ENCODE data around the gene MYL5. TPM values are rescaled to one million over a fixed set of nuclear protein-coding genes. Genes with fewer than 3 reads are reported as not detected.

The MYL5 gene
- total and polyA plus RNA-seq, 2 of the 4 experiments (the other 2 are of a cell fraction), result 9.1 to 16.0 TPM

GRCh38 chr4:658681-659667 is 15.4 kb upstream of the MYL5 start:
- no peak overlapping the region for H3K4me2 ChIP-seq (ENCODE audit: low read depth, low read length)
- H2BK5ac ChIP-seq (ENCODE audit: low read depth, low read length, poor library complexity, severe bottlenecking), result no peak overlapping the region
- H3K4me3 ChIP-seq (ENCODE audit: insufficient read depth, low read depth, low read length), result no peak overlapping the region
- no peak for ATAC-seq (ENCODE audit: low read depth)
- no peak overlapping the region for H4K91ac ChIP-seq (ENCODE audit: insufficient read depth, low read depth, low read length)
- in situ Hi-C loops (cut with MboI; ENCODE audit: low sequenced_read_pairs), result no loop called here
- H4K20me1 ChIP-seq (ENCODE audit: insufficient read depth, low read length), result no peaks in the 10 kb centered on the region
- no peak overlapping the region for H3K27ac ChIP-seq (ENCODE audit: insufficient read depth, low read length)
- H2BK120ac ChIP-seq (ENCODE audit: low read depth, low read length), result no peak overlapping the region
- no peaks in the 10 kb centered on the region for H3K4me1 ChIP-seq (ENCODE audit: control insufficient read depth, insufficient read depth, low read length)
- H4K8ac ChIP-seq (ENCODE audit: low read depth in 2 of 2, low read length in 2 of 2), result no peak overlapping the region
- 96% methylated on average over 17 of the region's 32 CpGs; no CpG with 5 or more reads in 1 of the 2 experiments for WGBS, 2 experiments (ENCODE audit: extremely low coverage in 2 of 2, insufficient read length in 1 of 2)
- no peak overlapping the region for H3K14ac ChIP-seq (replicated peaks; ENCODE audit: low read depth, low read length)
- no peaks in the 10 kb centered on the region for H3K36me3 ChIP-seq (ENCODE audit: control insufficient read depth, insufficient read depth, low read length)
- dilution Hi-C loops (cut with HindIII; ENCODE audit: low sequenced_read_pairs, unreplicated experiment), result no loop called here
- no peak for TF ChIP-seq MAZ (IDR thresholded peaks at IDR 0.05; ENCODE audit: borderline replicate concordance, low read depth, low read length)
- no peak for TF ChIP-seq CHD1 (IDR thresholded peaks at IDR 0.05; ENCODE audit: low read depth, low read length)
- no peak for TF ChIP-seq CTCF (conservative IDR thresholded peaks at IDR 0.05; ENCODE audit: low read depth, low read length)
- TF ChIP-seq, protein P1, sequence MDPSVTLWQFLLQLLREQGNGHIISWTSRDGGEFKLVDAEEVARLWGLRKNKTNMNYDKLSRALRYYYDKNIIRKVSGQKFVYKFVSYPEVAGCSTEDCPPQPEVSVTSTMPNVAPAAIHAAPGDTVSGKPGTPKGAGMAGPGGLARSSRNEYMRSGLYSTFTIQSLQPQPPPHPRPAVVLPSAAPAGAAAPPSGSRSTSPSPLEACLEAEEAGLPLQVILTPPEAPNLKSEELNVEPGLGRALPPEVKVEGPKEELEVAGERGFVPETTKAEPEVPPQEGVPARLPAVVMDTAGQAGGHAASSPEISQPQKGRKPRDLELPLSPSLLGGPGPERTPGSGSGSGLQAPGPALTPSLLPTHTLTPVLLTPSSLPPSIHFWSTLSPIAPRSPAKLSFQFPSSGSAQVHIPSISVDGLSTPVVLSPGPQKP (IDR thresholded peaks at IDR 0.05; ENCODE audit: borderline replicate concordance, low read depth, low read length), result no peak
- no peak for TF ChIP-seq BHLHE40 (IDR thresholded peaks at IDR 0.05; ENCODE audit: low read depth, low read length)
- TF ChIP-seq MXI1 (IDR thresholded peaks at IDR 0.05; ENCODE audit: borderline replicate concordance, low read depth, low read length), result no peak
- no peak for TF ChIP-seq NFE2L2 (IDR thresholded peaks at IDR 0.05; ENCODE audit: low read depth, low read length)
- no peak for TF ChIP-seq FOS (IDR thresholded peaks at IDR 0.05; ENCODE audit: low read depth, low read length)
- TF ChIP-seq SMC3 (IDR thresholded peaks at IDR 0.05; ENCODE audit: low read depth, low read length), result no peak
- no peak for TF ChIP-seq MAFK (IDR thresholded peaks at IDR 0.05; ENCODE audit: low read depth, low read length)
- no peak for TF ChIP-seq RCOR1 (IDR thresholded peaks at IDR 0.05; ENCODE audit: insufficient replicate concordance, low read length)
- no peak for TF ChIP-seq CEBPB (IDR thresholded peaks at IDR 0.05; ENCODE audit: low read depth, low read length)
- peaks cover 18% of the 10 kb centered on the region for H3K9me3 ChIP-seq (ENCODE audit: control insufficient read depth, insufficient read depth, low read length)
- H2BK20ac ChIP-seq (ENCODE audit: low read depth, low read length), result no peak overlapping the region
- intact Hi-C loops (cut with micrococcal nuclease), result no loop called here
- H3K9ac ChIP-seq (ENCODE audit: low read depth, low read length), result no peak overlapping the region
- no peaks in the 10 kb centered on the region for H3K9me1 ChIP-seq (ENCODE audit: insufficient read depth, low read length)
- CTCF ChIA-PET, result no interaction called here
- no peak overlapping the region for H3K4ac ChIP-seq (ENCODE audit: low read depth, low read length)
- no peak overlapping the region for H3K23ac ChIP-seq (ENCODE audit: low read depth, low read length)
- H2BK15ac ChIP-seq (ENCODE audit: low read depth, low read length), result no peak overlapping the region
- no TSS peak for BruUV-seq (replicated peaks)
- peaks cover 4% of the 10 kb centered on the region; the same call in 1 of the 2 replicates for H3K27me3 ChIP-seq (ENCODE audit: control insufficient read depth, insufficient read depth, low read length)
- no peak for DNase-seq
- no peak overlapping the region for H2AFZ ChIP-seq (replicated peaks; ENCODE audit: low read length, poor library complexity)
- POLR2A ChIA-PET (ENCODE audit: unreplicated experiment), result no interaction called here
- H3K56ac ChIP-seq (ENCODE audit: extremely low read depth, insufficient read depth, low read length), result no peak overlapping the region
- H4K5ac ChIP-seq (ENCODE audit: low read depth, low read length), result no peak overlapping the region
- H2AK5ac ChIP-seq (ENCODE audit: low read depth, low read length), result no peak overlapping the region
- H2AK9ac ChIP-seq (replicated peaks; ENCODE audit: low read depth, low read length, poor library complexity), result no peak overlapping the region
- H3K79me1 ChIP-seq (ENCODE audit: low read depth in 1 of 2, low read length in 2 of 2), result no peaks in the 10 kb centered on the region
- no peak overlapping the region for H3K18ac ChIP-seq (ENCODE audit: low read depth, low read length)

All from IMR-90 (cell line).